Measurements from ENCODE around the gene RESF1. TPM values are rescaled to one million over a fixed set of nuclear protein-coding genes. Genes with fewer than 3 reads are reported as not detected.

RESF1 gene
- total and polyA plus RNA-seq, 2 donors (not counting 3 experiments of a cell fraction or from before 2014, with no cell fraction given) = 40.3 to 70.0 TPM

DNA sequence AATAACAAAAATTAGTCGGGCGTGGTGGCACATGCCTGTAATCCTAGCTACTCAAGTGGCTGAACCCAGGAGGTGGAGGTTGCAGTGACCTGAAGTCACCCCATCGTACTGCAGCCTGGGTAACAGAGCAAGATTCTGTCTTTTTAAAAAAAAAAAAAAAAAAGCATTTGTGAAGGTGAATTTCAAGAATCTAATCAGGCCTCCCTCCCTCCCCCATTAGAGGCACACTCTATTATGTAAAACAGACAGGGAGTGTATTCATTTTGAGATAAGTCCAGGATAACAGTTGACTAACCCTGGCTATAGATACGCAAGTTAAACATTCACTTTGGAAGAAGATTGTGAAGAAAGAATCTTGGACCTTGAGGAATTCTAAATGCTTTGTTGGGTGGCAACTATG, 2.9 kb downstream of the RESF1 start:
- Histone ChIP-seq H3K9me1 (replicated peaks; ENCODE audit: control insufficient read depth, extremely low read depth, insufficient read depth, low read length) (no peaks in the 10 kb centered on the region), H3K9me3 (replicated peaks; ENCODE audit: control insufficient read depth, insufficient read depth, low read length) (no peaks in the 10 kb centered on the region), H3K9ac (replicated peaks; ENCODE audit: extremely low read depth, insufficient read depth, low read length) (no peak overlapping the region), H3K27ac (ENCODE audit: insufficient read depth, low read depth, low read length) (no peak overlapping the region), H3K4me3 (replicated peaks in 1 of 3; ENCODE audit: insufficient read depth in 1 of 3, low read depth in 1 of 3, low read length in 3 of 3) (no peak overlapping the region), H3K4me1 (ENCODE audit: control insufficient read depth, extremely low read depth, insufficient read depth, low read length) (peaks cover 21% of the 10 kb centered on the region), H3K79me2 (ENCODE audit: control insufficient read depth, insufficient read depth, low read length) (peaks cover 69% of the 10 kb centered on the region), H3K27me3 (ENCODE audit: control insufficient read depth in 2 of 2, insufficient read depth in 2 of 2, low read length in 2 of 2) (no peaks in the 10 kb centered on the region), H3K36me3 (ENCODE audit: control insufficient read depth in 2 of 2, extremely low read depth in 1 of 2, insufficient read depth in 2 of 2, low read length in 2 of 2) (peaks cover 4 to 7% of the 10 kb centered on the region in 2 experiments), H2AFZ (ENCODE audit: low read depth, low read length) (no peak overlapping the region), H3K4me2 (ENCODE audit: insufficient read depth, low read length) (no peak overlapping the region), H4K20me1 (replicated peaks; ENCODE audit: control insufficient read depth, extremely low read depth, insufficient read depth, low read length) (no peaks in the 10 kb centered on the region)
- dilution Hi-C loops (cut with MboI; ENCODE audit: extremely low pct_ligation_motif_present, low sequenced_read_pairs) = no loop called here
- DNase-seq (ENCODE audit: low read depth, low spot score) (no peak), FAIRE-seq (no peak)
- BruUV-seq (replicated peaks) = no TSS peak
- TF ChIP-seq, protein P1, sequence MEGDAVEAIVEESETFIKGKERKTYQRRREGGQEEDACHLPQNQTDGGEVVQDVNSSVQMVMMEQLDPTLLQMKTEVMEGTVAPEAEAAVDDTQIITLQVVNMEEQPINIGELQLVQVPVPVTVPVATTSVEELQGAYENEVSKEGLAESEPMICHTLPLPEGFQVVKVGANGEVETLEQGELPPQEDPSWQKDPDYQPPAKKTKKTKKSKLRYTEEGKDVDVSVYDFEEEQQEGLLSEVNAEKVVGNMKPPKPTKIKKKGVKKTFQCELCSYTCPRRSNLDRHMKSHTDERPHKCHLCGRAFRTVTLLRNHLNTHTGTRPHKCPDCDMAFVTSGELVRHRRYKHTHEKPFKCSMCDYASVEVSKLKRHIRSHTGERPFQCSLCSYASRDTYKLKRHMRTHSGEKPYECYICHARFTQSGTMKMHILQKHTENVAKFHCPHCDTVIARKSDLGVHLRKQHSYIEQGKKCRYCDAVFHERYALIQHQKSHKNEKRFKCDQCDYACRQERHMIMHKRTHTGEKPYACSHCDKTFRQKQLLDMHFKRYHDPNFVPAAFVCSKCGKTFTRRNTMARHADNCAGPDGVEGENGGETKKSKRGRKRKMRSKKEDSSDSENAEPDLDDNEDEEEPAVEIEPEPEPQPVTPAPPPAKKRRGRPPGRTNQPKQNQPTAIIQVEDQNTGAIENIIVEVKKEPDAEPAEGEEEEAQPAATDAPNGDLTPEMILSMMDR (IDR thresholded peaks at IDR 0.05; ENCODE audit: extremely low read depth in 1 of 2, insufficient read depth in 1 of 2, low read depth in 1 of 2, low read length in 2 of 2) = no peak
- TF ChIP-seq, protein P2, sequence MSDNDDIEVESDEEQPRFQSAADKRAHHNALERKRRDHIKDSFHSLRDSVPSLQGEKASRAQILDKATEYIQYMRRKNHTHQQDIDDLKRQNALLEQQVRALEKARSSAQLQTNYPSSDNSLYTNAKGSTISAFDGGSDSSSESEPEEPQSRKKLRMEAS (IDR thresholded peaks at IDR 0.05; ENCODE audit: insufficient read depth, insufficient read length) = no peak
- TF ChIP-seq GATA2 (IDR thresholded peaks at IDR 0.05; ENCODE audit: insufficient read depth, insufficient read length, low read depth, low read length) (no peak), JUN (IDR thresholded peaks at IDR 0.05; ENCODE audit: borderline replicate concordance, insufficient read depth, insufficient read length, low read depth) (no peak), FOS (IDR thresholded peaks at IDR 0.05; ENCODE audit: borderline replicate concordance, insufficient read depth, low read length) (no peak), POLR2AphosphoS5 (IDR thresholded peaks at IDR 0.05; ENCODE audit: insufficient read depth, low read depth, low read length) (no peak), EZH2 (IDR thresholded peaks at IDR 0.05; ENCODE audit: borderline replicate concordance, low read depth, low read length, severe bottlenecking) (no peak), MYC (IDR thresholded peaks at IDR 0.05; ENCODE audit: low read depth, low read length) (no peak), POLR2A (IDR thresholded peaks at IDR 0.05; ENCODE audit: low read depth, low read length) (no peak)
- intact Hi-C loops (cut with micrococcal nuclease) = no loop called here
- POLR2A ChIA-PET = no interaction called here
- CTCF ChIA-PET = interaction anchor here (3.2 to 4.0 kb wide), 2 partner anchors 280 to 309 kb away, joined by 13 to 19 read pairs; no protein-coding TSS in a partner anchor
